ENCODE results near the gene NDFIP2. TPM values are rescaled to one million over a fixed set of nuclear protein-coding genes. Genes with fewer than 3 reads are reported as not detected.

Gene NDFIP2
- total RNA-seq, 1 donor from 2014 or later, result 40.0 TPM

- Mint-ChIP-seq H3K4me1 (peaks cover 6% of the 10 kb centered on the region), H3K4me3 (no peak overlapping the region), H3K27ac (no peak overlapping the region), H3K9me3 (no peaks in the 10 kb centered on the region), H3K27me3 (ENCODE audit: low read depth) (no peaks in the 10 kb centered on the region), H3K36me3 (peaks cover 8% of the 10 kb centered on the region)
- TF ChIP-seq CTCF (IDR thresholded peaks at IDR 0.05; ENCODE audit: unreplicated experiment), result no peak
- DNase-seq (ENCODE audit: low spot score in 2 of 2, unreplicated experiment in 2 of 2), result no peak
These were observed 49.3 kb downstream of the NDFIP2 start for GRCh38 chr13:79530270-79530669.

- no peak for DNase-seq (ENCODE audit: low spot score in 2 of 2, unreplicated experiment in 2 of 2)
- Mint-ChIP-seq H3K4me1 (peaks cover 6% of the 10 kb centered on the region), H3K9me3 (no peaks in the 10 kb centered on the region), H3K4me3 (no peak overlapping the region), H3K36me3 (peaks cover 8% of the 10 kb centered on the region), H3K27ac (no peak overlapping the region), H3K27me3 (ENCODE audit: low read depth) (no peaks in the 10 kb centered on the region)
- TF ChIP-seq CTCF (IDR thresholded peaks at IDR 0.05; ENCODE audit: unreplicated experiment), result no peak
These were observed 50.7 kb downstream of the NDFIP2 start for GRCh38 chr13:79531542-79532254.

GRCh38 chr13:79532576-79532975 is 51.6 kb downstream of the NDFIP2 start:
- DNase-seq (ENCODE audit: low spot score in 2 of 2, unreplicated experiment in 2 of 2), result no peak
- H3K9me3 Mint-ChIP-seq, result no peaks in the 10 kb centered on the region
- peaks cover 9% of the 10 kb centered on the region for H3K36me3 Mint-ChIP-seq
- H3K4me1 Mint-ChIP-seq, result peaks cover 6% of the 10 kb centered on the region
- no peak for TF ChIP-seq CTCF (IDR thresholded peaks at IDR 0.05; ENCODE audit: unreplicated experiment)
- no peak overlapping the region for H3K4me3 Mint-ChIP-seq
- no peak overlapping the region for H3K27ac Mint-ChIP-seq
- H3K27me3 Mint-ChIP-seq (ENCODE audit: low read depth), result no peaks in the 10 kb centered on the region

- no peak for TF ChIP-seq CTCF (IDR thresholded peaks at IDR 0.05; ENCODE audit: unreplicated experiment)
- Mint-ChIP-seq H3K36me3 (peaks cover 17% of the 10 kb centered on the region), H3K4me3 (no peak overlapping the region), H3K9me3 (no peaks in the 10 kb centered on the region), H3K4me1 (peaks cover 6% of the 10 kb centered on the region), H3K27me3 (ENCODE audit: low read depth) (no peaks in the 10 kb centered on the region), H3K27ac (no peak overlapping the region)
- DNase-seq (ENCODE audit: low spot score in 2 of 2, unreplicated experiment in 2 of 2), result no peak
These were observed 52.9 kb downstream of the NDFIP2 start for GRCh38 chr13:79533781-79534400.

GRCh38 chr13:79534596-79534995 is 53.6 kb downstream of the NDFIP2 start:
- Mint-ChIP-seq H3K4me1 (peaks cover 6% of the 10 kb centered on the region), H3K4me3 (no peak overlapping the region), H3K36me3 (peaks cover 17% of the 10 kb centered on the region), H3K27me3 (ENCODE audit: low read depth) (no peaks in the 10 kb centered on the region), H3K27ac (no peak overlapping the region), H3K9me3 (no peaks in the 10 kb centered on the region)
- no peak for DNase-seq (ENCODE audit: low spot score in 2 of 2, unreplicated experiment in 2 of 2)
- TF ChIP-seq CTCF (IDR thresholded peaks at IDR 0.05; ENCODE audit: unreplicated experiment), result no peak

Measured in mesothelial cell of epicardium (in vitro differentiated cells).